ENCODE measurements around the gene ADH1A.
"Not testable (repeated sequence)": the region's sequence is repeated elsewhere in the genome, so short reads cannot be mapped to it uniquely, and the experiment has no call there.

Gene ADH1A

DNA sequence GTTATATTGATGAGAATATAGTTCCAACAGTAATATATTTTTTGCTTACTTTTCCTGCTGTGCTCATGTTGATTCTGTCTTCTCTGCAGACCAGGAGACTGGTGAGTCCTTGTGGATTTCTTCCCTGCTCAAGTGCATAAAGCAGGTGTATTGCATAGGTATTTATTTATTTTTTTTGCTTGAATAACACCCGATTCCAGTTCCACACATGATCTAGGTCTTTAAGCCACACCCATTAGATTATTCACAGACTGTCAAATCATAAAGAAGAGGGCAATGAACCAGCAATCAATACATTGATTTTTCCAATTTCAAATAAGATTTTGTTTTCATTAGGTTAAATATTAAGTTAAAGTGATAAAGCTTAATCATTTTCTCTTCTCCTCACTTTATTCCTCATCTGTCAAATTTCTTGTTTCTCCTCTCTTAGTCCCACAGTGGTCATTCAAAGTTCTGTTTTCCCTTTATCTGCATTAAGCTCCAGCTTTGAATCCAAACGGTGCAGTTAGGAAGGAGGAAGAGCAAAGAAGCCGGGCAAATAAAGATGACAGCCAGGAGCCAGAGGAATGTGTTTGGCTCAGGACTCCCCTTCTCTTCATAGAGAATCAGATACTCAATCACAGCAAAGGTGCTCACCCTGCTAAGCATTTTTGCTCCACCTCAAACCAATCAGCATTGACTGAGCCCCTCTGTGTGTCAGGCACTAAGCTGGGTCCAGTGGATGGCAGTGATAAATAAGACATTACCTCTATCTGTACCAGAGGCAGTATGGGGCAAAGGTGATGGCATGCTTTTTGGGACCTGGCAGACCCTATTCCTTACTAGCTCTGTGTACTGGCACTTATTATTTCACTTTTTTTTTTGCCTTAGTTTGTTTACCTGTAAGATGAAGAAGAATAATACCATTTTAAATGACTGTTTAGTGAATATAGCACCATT, at the start of gene ADH1A:
Gene ADH1A, minus strand, starts transcription at position 138 of the 939 bp plus-strand sequence. Its CDS starts 71 bp downstream, at position 67.
- no peak for DNase-seq

DNA sequence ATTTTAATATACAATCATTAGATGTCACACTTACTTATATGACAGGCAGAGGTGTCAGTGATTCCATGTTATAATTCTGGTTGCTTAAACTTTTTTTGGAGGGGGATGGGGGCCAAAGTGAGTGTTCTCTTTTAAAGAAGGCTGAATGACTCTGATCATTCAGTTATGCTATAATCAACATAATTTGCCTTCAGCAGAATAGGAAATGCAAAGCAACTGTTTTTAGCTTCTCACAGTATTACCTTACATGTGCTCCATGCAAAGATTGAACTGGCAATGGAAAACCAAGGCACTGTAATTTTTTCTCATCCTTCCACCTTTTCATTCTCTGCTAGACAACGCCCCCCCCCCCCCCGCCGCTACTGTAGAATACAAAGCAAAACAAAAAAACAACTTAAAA, 48.4 kb upstream of the ADH1A start:
- no peak for DNase-seq

- no peak for DNase-seq
Observed at GRCh38 chr4:99336553-99336952, 45.8 kb upstream of the ADH1A start.

DNA sequence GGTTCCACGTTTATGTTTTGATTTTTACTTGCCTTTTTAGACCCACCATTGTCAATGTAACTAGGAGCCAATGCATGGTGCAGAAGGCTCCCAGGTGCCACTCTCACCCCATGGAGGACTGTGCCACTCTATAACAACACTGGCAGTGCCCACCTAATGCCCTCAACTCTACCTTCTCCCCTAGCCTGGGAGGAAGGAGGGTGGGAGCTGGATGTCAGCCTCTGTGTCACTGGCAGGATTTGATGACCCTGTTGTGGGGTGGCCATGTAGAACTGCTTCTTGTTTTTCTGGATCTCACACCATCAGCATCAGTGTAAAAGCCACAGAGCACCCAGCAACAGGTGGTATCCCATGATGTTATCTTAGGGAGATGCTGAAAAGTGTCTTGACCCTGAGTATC, 44.1 kb upstream of the ADH1A start:
- DNase-seq = no peak

DNA sequence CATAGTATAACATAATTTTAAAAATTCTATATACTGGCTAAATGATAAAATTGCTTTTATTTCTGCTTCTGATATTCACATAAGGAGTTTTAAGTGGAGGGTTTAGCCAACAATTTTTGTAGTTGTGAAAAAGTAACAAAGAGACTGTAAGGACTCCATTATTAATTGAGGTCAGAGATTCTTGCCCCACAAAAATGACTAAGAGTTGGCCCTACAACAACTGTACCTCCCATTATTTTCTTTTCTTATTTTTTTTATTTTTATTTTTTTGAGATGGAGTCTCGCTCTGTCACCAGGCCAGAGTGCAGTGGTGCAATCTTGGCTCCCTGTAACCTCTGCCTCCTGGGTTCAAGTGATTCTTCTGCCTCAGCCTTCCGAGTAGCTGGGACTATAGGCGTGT, 39.9 kb upstream of the ADH1A start:
- no peak for DNase-seq

DNA sequence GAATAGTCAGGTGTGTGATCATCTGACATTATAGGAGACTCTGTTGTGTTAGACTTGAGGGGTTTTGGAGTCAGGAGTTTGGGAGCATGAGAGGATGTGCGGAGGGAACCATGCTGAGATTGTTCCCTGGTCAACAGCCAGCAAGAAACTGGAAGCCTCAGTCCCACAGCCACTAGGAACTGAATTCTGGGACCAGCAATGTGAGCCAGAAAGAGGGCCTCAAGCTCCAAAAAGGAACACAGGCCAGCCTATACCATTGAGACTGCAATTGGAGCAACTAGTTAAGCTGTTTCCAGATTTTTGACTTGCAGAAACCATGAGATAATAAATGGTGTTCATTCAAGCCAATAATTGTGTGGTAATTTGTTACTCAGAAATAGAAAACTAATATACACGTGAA, 39.1 kb upstream of the ADH1A start:
- no peak for DNase-seq

- DNase-seq = no peak
Observed at GRCh38 chr4:99324979-99325378, 34.2 kb upstream of the ADH1A start.

GRCh38 chr4:99324361-99324760, 33.6 kb upstream of the ADH1A start:
- DNase-seq = no peak

DNA sequence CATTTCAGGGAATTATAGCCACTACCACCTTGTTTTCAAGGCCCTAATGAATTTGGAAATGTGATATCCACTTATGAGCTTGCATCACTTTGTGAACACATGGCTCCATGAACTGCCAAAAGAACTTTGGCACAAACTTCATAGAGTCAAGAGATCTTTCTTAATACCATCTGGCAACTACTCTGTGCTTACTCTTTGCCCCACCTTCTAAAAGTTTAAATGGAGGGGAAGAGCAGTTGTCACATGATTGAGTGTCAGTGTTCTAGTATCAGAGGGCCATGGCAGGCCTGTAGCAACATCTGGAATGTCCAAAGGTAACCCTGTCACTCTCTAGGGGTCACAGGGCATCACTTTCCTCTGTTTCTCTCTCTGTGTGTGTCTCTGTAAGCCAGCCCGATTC, 33.0 kb upstream of the ADH1A start:
- DNase-seq = no peak

DNA sequence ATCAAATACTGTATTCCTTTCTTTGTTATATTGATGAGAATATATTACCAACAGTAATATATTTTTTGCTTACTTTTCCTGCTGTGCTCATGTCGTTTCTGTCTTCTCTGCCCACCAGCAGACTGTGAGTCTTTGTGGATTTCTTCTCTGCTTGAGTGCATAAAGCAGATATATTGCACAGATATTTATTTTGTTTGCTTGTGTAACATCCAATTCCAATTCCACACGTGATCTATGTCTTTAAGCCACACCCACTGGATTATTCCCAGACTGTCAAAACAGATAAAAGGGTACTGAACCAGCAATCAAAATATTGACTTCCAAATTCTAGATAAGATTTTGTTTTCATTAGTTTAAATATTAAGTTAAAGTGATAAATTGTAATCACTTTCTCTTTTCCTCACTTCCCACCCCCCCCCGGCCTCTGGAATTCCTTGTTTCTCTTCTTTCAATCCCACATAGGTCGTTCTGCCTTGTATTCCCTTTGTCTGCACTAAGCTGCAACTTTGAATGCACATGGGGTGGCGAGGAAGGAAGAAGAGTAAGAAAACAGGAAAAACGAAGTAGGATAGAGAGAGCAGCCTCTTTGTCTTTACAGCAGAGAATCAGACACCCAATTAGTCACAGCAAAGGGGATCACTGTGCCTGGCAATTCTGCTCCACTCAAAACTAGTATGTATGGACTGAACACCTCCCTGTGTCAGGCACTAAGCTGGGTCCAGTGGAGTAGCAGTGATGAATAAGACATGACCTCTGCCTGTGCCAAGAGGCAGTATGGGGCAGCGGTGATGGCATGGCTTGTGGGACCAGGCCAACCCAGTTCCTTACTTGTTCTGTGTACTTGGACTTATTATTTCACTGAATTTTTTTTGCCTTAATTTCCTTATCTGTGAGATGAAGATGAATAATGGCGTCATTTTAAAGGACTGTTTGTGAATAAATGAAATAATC, 30.7 kb upstream of the ADH1A start, which contains the start of gene ADH1B:
Gene ADH1B, minus strand, starts transcription at position 161 of the 951 bp plus-strand sequence. Its CDS starts 70 bp downstream, at position 91.
- DNase-seq = no peak

DNA sequence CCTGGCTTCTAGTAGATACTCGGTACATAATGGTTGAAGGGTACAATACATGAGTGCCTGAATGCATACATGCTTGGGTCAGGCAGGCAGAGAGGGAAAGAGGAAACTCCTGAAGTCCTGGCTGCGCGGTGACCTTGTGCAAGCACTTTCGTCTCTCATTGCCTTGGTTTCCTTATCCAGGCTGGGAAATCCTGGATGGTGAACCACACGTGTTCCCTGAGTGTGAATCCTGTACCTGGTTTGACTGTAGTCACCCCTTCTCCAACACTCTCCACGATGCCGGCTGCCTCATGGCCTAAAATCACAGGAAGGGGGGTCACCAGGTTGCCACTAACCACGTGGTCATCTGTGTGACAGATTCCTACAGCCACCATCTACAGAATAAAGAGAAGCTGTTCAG, 27.0 kb upstream of the ADH1A start:
- DNase-seq = not testable (repeated sequence)

GRCh38 chr4:99317354-99317753, 26.6 kb upstream of the ADH1A start:
- no peak for DNase-seq

DNA sequence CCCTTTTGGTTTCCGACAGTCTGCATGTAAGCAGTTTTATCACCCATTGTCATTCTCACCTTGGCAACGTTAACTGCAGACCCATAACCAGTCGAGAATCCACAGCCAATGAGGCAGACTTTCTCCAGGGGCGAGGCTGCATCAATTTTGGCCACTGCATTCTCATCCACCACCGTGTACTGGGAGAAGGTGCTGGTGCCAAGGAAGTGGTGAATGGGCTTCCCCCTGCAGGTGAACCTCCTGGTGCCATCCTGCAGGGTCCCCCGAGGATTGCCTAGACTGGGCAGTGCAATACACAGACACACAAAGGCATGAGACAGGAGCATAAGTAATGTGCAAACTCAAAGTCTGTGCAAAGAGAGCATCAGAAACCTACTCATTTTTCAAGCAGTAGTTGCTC, 25.1 kb upstream of the ADH1A start:
- DNase-seq = no peak

DNA sequence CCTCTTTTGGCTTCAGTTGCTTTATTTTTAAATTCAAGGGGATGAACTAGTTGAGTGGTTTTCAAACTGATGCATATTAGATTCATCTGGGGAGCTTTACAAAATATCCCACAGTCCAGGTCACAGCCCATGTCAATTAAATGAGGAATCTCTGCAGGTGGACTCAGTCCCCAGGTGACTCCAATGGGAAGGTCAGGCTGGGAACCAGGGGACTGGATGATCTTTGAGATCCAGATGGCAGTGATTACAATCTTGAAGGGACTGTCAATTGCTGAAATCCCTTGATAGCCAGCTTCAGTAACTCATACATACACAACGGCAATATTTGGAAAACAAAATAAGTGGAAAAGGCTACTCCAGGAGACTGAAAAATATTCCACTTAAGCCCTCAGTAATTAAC, 23.4 kb upstream of the ADH1A start:
- DNase-seq = no peak

DNA sequence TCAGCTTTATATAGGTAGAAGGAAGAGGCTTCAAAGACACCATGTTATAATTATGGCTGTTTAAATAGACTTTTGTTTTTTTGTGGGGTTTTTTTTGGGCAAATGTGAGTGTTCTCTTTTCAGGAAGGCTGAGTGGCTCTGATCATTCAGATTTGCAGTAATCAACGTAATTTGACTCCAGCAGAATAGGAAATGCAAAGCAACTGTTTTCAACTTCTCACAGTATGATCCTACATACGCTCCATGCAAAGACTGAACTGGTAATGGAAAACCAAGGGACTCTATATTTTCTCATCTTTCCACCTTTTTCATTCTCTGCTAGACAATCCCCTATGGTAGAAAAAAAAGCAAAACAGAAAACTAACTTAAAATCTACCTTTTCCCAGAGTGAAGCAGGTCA, 19.6 kb upstream of the ADH1A start:
- DNase-seq = no peak

DNA sequence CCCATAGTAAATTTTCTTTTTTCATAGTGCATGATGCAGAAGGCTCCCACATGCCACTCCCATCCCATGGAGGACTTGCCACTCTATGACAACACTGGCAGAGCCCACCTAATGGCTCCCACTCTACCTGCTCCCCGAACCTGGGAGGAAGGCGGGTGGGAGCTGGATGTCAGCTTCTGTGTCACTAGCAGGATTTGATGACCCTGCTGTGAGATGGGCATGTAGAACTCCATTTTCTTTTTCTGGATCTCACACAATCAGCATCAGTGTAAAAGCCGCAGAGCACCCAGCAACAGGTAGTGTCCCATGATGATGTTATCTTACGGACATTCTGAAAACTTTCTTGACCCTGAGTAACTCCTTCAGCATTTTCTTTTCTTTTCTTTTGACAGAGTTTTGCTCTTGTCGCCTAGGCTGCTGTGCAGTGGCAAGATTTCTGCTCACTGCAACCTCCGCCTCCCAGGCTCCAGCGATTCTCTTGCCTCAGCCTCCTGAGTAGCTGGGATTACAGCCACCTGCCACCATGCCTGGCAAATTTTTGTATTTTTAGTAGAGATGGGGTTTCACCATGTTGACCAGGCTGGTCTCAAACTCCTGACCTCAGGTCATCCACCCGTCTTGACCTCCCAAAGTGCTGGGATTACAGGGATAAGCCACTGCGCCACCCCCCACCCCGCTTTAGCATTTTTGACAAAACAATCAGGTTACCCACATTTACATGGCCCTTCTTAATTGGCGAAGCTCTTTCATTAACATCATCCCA, 15.0 kb upstream of the ADH1A start:
- no peak for DNase-seq

- no peak for DNase-seq
Observed at GRCh38 chr4:99301376-99302164, 10.8 kb upstream of the ADH1A start.

- no peak for DNase-seq
Observed at GRCh38 chr4:99300934-99301333, 10.1 kb upstream of the ADH1A start.

DNA sequence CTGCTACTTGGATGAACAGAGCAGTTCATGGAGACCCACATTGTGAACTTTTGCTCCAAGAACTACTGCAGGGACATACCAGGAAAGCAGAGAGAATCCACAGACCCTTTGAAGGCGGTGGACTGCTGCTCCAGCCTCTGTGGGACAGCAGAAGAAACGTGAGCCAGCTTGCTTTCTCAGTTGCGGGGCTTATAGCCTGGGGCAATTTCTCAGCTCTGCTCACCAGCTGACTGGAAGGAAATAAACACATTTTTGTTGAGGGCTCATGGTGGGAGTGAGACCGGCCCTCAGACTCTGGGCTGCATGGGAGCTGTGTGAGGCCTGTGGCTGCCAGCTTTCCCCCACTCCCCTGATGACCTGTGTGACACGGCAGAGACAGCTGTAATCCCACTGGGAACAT, 2.6 kb upstream of the ADH1A start:
- no peak for DNase-seq

GRCh38 chr4:99285387-99285786, 5.4 kb downstream of the ADH1A start:
- DNase-seq = no peak

DNA sequence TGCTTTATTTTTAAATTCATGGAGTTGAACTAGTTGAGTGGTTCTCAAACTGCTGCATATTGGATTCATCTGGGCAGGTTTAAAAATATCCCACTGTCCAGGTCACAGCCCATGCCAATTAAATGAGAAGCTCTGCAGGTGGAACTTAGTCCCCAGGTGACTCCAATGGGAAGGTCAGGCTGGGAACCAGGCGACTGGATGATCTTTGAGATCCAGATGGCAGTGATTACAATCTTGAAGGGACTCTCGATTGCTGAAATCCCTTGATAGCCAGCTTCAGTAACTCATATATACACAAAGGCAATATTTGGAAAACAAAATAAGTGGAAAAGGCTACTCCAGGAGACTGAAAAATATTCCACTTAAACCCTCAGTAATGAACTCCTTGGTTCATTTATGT, 8.1 kb downstream of the ADH1A start:
- DNase-seq = no peak

GRCh38 chr4:99281261-99281660, 9.5 kb downstream of the ADH1A start:
- no peak for DNase-seq
